Nucleus accumbens (tissue), 56 donors: ENCODE measurements around the gene B3GNT2.
"Not testable (repeated sequence)": the region's sequence is repeated elsewhere in the genome, so short reads cannot be mapped to it uniquely, and the experiment has no call there.

Experiments used
- DNase-seq, 56 donors: peaks; one replicate each; lab custom pipeline; 2025; lab: John Stamatoyannopoulos, UW

Gene B3GNT2

GRCh38 chr2:62195421-62196277, at the start of gene B3GNT2:
Gene B3GNT2, plus strand, starts transcription at chr2:62196115. Its CDS starts 26,106 bp downstream, at chr2:62222221.
- DNase-seq = peak in 54 of 56 donors; percentile 30 to 88 (median 76)

- not testable (repeated sequence) for DNase-seq
Measured at GRCh38 chr2:62146790-62147189, 49.1 kb upstream of the B3GNT2 start.

- DNase-seq = no peak
Measured at GRCh38 chr2:62147610-62148301, 48.2 kb upstream of the B3GNT2 start.

GRCh38 chr2:62149708-62150107, 46.2 kb upstream of the B3GNT2 start:
- peak in 2 of 56 donors; percentile 1 to 18 for DNase-seq

- no peak for DNase-seq
Measured at GRCh38 chr2:62150597-62151305, 45.2 kb upstream of the B3GNT2 start.

- peak in 2 of 56 donors; percentile 3 to 7 for DNase-seq
Measured at GRCh38 chr2:62151306-62151638, 44.6 kb upstream of the B3GNT2 start.

- no peak for DNase-seq
Measured at GRCh38 chr2:62152000-62152399, 43.9 kb upstream of the B3GNT2 start.

- DNase-seq = no peak
Measured at GRCh38 chr2:62156861-62157496, 38.9 kb upstream of the B3GNT2 start.

- DNase-seq = peak in 5 of 56 donors; percentile 2 to 19 (median 3)
Measured at GRCh38 chr2:62158444-62159121, 37.3 kb upstream of the B3GNT2 start.

GRCh38 chr2:62160691-62161090, 35.2 kb upstream of the B3GNT2 start:
- not testable (repeated sequence) for DNase-seq

GRCh38 chr2:62163106-62163831, 32.6 kb upstream of the B3GNT2 start:
- DNase-seq = no peak

GRCh38 chr2:62163834-62164233, 32.1 kb upstream of the B3GNT2 start:
- DNase-seq = no peak

- no peak for DNase-seq
Measured at GRCh38 chr2:62175728-62176127, 20.2 kb upstream of the B3GNT2 start.

- no peak for DNase-seq
Measured at GRCh38 chr2:62176801-62177200, 19.1 kb upstream of the B3GNT2 start.

- no peak for DNase-seq
Measured at GRCh38 chr2:62177392-62178049, 18.4 kb upstream of the B3GNT2 start.

- DNase-seq = peak in 1 of 56 donors; percentile 10
Measured at GRCh38 chr2:62178741-62179271, 17.1 kb upstream of the B3GNT2 start.

GRCh38 chr2:62180975-62181374, 14.9 kb upstream of the B3GNT2 start:
- no peak for DNase-seq

GRCh38 chr2:62181843-62182242, 14.1 kb upstream of the B3GNT2 start:
- no peak for DNase-seq
